Left hindlimb (tissue), 1 donor: ENCODE measurements around the gene PBRM1.

ENCODE experiments used
- DNase-seq: peaks from one replicate; pipeline ENCODE4 v3.0.0-alpha.2; 2018

The PBRM1 gene

GRCh38 chr3:52502808-52503350 is 182.8 kb downstream of the PBRM1 start:
- no peak for DNase-seq

- no peak for DNase-seq
These were observed 183.7 kb downstream of the PBRM1 start for GRCh38 chr3:52502001-52502400.

DNA sequence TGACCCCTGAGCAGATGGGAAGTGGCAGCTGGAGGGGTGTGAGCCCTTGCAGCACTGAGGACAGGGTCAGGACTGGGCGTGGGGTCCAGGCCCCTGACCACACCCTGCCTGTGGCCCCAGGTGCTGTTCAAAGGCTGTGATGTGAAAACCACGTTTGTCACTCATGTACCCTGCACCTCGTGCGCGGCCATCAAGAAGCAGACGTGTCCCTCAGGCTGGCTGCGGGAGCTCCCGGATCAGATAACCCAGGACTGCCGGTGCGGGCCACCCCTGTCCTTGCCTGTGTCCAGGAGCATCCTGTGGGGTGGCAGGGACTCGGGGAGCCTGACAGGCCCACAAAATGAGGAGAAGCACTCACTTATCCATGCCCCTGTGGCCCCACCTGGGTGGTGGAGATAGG is 184.7 kb downstream of the PBRM1 start:
- DNase-seq = no peak

GRCh38 chr3:52498137-52499054 is 187.3 kb downstream of the PBRM1 start:
- DNase-seq = no peak

GRCh38 chr3:52495777-52496602 is 189.7 kb downstream of the PBRM1 start:
- DNase-seq = no peak
